Ishikawa (cell line): Measurements from ENCODE around the gene KLHDC8B.

Experiments used
- CEBPB ChIP-seq: IDR thresholded peaks from 2 replicates; pipeline ENCODE4 v1.6.1; 2012
- CREB1 ChIP-seq: IDR thresholded peaks from 2 replicates; pipeline ENCODE4 v1.6.1; 2012; ENCODE audit warnings: low read depth
- EGR1 ChIP-seq: IDR thresholded peaks from 2 replicates; pipeline ENCODE4 v1.6.1; 2012
- EP300 ChIP-seq: IDR thresholded peaks from 2 replicates; pipeline ENCODE4 v1.6.1; 2012; ENCODE audit warnings: borderline replicate concordance
- FOXM1 ChIP-seq: IDR thresholded peaks from 2 replicates; pipeline ENCODE4 v1.6.1; 2012; ENCODE audit warnings: low read depth, borderline replicate concordance
- NFIC ChIP-seq: IDR thresholded peaks from 2 replicates; pipeline ENCODE4 v1.6.1; 2012
- RAD21 ChIP-seq: IDR thresholded peaks from 2 replicates; pipeline ENCODE4 v1.6.1; 2012; ENCODE audit warnings: low read depth
- TAF1 ChIP-seq: IDR thresholded peaks from 2 replicates; pipeline ENCODE4 v1.6.1; 2012; ENCODE audit warnings: low read depth, mild to moderate bottlenecking
- TCF12 ChIP-seq: IDR thresholded peaks from 2 replicates; pipeline ENCODE4 v1.6.1; 2012; ENCODE audit warnings: low read depth
- TEAD4 ChIP-seq: IDR thresholded peaks from 2 replicates; pipeline ENCODE4 v1.6.1; 2012
- YY1 ChIP-seq: IDR thresholded peaks from 2 replicates; pipeline ENCODE4 v1.6.1; 2012; ENCODE audit warnings: low read depth
- ZBTB7A ChIP-seq: IDR thresholded peaks from 2 replicates; pipeline ENCODE4 v1.6.1; 2012; ENCODE audit warnings: low read depth
- TF ChIP-seq, protein P1 (sequence below): IDR thresholded peaks from 2 replicates; pipeline ENCODE4 v1.6.1; 2012
- TF ChIP-seq, protein P2 (sequence below): IDR thresholded peaks from 2 replicates; pipeline ENCODE4 v1.6.1; 2012
- TF ChIP-seq, protein P3 (sequence below): IDR thresholded peaks from 2 replicates; pipeline ENCODE4 v1.6.1; 2012; ENCODE audit warnings: low read depth, mild to moderate bottlenecking

The KLHDC8B gene

DNA sequence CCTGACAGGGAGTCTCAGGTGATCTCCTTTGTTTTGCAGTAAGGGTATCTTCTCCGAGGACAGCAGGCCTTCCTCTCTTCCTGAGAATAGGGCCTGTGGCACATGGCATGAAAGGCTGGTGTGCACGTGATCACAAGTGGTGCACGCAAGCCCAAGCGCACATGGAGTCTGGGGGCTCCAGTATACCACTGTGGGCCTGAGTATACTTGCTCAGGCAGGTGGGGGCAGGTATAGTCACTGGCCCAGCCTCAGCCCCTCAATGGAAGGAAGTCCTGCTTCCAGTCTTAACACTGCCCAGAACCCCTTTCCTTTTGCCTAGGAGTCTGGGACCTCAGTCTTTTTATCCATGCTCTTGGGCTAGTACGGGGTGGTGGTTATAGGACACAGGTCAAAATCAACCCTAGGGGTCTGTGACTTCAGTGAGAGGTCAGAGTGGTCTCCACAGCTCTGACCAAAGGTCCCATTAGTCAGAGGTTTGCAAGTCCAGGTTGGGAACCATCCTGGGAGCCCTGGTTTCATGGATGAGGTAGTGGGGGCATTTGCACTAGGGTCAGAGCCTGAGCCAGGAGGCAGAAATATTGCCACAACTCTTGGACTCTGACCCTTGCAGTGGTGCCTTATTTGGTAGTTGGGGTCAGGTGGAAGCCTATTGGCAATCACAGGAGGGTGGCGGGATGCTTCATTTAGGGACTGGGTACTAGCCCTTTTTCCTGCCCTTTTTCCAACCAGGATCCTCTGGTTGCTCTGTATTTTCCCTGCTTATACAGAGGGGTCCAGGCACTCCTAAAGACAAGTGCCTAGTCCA, 4.4 kb upstream of the KLHDC8B start:
- no peak for TF ChIP-seq EGR1
- no peak for TF ChIP-seq YY1

DNA sequence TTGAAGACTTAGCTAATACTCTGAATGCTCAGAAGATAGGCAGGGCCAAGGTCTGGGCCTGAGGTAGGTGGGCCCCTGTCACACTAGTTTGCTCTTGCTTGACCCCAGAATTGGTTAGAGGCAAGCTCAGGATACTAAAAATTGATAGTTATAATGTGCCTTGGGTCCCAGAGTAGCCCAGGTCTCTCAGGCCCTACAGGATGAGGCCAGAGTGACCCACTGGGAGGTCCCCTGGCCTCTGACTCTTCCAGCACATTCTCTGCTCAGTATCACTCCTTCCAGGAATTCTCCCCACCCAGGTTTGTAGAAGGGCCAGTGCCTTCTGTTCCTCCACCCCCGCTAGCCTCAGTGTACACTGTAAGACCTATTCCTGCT, 667 bp upstream of the KLHDC8B start:
- TF ChIP-seq, protein P1, sequence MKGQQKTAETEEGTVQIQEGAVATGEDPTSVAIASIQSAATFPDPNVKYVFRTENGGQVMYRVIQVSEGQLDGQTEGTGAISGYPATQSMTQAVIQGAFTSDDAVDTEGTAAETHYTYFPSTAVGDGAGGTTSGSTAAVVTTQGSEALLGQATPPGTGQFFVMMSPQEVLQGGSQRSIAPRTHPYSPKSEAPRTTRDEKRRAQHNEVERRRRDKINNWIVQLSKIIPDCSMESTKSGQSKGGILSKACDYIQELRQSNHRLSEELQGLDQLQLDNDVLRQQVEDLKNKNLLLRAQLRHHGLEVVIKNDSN = no peak
- TF ChIP-seq RAD21 (no peak), FOXM1 (no peak), EGR1 (no peak), CREB1 (no peak)
- TF ChIP-seq, protein P2, sequence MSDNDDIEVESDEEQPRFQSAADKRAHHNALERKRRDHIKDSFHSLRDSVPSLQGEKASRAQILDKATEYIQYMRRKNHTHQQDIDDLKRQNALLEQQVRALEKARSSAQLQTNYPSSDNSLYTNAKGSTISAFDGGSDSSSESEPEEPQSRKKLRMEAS = no peak

DNA sequence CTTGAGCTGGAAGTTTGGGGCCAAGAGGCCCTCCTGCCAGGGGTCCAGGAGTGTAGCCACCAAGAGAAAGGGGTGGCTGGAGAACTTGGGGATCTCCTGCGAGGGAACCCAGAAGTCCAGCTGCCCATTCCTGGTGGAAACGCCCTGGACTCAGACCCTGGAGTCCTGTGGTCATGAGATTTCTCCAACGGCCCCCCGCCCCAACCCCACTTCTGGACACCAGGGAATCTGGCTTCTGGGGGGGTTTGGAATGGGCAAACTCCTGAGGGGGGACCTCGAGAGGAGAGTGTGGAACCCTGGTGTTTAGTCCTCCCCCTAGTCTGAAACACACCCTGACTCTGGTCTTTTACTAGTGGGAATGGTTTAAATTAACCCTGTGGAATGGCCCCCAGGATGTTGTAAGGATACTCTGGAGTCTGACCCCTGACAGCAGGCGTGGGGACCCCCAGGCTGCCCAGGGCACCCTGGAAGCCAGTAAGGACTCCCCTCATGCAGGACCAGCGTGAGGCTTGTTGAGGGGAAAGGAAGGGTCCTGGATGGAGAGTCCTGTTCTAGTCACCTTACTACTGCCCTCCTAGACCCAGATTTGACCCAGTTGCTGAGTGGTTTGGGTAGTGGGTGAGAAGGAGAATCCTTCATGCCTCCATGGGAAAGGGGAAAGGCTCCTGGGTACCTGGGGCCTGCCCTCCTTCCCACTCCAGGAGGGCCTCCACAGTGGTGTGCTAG, 540 bp downstream of the KLHDC8B start:
- no peak for TF ChIP-seq RAD21
- no peak for TF ChIP-seq ZBTB7A
- no peak for TF ChIP-seq TCF12
- TF ChIP-seq, protein P1 = no peak
- no peak for TF ChIP-seq TAF1
- no peak for TF ChIP-seq TEAD4
- no peak for TF ChIP-seq CEBPB
- TF ChIP-seq, protein P3, sequence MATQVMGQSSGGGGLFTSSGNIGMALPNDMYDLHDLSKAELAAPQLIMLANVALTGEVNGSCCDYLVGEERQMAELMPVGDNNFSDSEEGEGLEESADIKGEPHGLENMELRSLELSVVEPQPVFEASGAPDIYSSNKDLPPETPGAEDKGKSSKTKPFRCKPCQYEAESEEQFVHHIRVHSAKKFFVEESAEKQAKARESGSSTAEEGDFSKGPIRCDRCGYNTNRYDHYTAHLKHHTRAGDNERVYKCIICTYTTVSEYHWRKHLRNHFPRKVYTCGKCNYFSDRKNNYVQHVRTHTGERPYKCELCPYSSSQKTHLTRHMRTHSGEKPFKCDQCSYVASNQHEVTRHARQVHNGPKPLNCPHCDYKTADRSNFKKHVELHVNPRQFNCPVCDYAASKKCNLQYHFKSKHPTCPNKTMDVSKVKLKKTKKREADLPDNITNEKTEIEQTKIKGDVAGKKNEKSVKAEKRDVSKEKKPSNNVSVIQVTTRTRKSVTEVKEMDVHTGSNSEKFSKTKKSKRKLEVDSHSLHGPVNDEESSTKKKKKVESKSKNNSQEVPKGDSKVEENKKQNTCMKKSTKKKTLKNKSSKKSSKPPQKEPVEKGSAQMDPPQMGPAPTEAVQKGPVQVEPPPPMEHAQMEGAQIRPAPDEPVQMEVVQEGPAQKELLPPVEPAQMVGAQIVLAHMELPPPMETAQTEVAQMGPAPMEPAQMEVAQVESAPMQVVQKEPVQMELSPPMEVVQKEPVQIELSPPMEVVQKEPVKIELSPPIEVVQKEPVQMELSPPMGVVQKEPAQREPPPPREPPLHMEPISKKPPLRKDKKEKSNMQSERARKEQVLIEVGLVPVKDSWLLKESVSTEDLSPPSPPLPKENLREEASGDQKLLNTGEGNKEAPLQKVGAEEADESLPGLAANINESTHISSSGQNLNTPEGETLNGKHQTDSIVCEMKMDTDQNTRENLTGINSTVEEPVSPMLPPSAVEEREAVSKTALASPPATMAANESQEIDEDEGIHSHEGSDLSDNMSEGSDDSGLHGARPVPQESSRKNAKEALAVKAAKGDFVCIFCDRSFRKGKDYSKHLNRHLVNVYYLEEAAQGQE = no peak
- no peak for TF ChIP-seq EGR1
- no peak for TF ChIP-seq EP300
- TF ChIP-seq FOXM1 = no peak
- TF ChIP-seq, protein P2 = no peak
- TF ChIP-seq YY1 = no peak
- TF ChIP-seq CREB1 = no peak
- TF ChIP-seq NFIC = no peak

DNA sequence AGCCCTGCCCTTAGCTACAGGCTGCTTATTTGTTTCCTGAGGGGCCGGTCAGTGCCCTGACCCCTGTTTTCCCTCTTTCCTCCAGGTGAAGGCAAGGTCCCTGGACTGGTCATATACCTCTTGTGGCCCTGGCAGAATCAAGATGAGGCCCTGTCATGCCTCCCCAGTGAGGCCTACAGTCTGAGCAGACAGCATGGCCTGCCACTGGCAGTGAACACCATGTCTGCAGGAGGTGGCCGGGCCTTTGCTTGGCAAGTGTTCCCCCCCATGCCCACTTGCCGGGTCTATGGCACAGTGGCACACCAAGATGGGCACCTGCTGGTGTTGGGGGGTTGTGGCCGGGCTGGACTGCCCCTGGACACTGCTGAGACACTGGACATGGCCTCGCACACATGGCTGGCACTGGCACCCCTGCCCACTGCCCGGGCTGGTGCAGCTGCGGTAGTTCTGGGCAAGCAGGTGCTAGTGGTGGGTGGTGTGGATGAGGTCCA, 1.2 kb downstream of the KLHDC8B start:
- TF ChIP-seq YY1 (no peak), ZBTB7A (no peak), CEBPB (no peak), TEAD4 (no peak), TCF12 (no peak), EGR1 (no peak), TAF1 (no peak), RAD21 (no peak), NFIC (no peak), FOXM1 (no peak), EP300 (no peak), CREB1 (no peak)
- TF ChIP-seq, protein P3 = no peak
- TF ChIP-seq, protein P1 = no peak
- TF ChIP-seq, protein P2 = no peak
